BJ (cell line): ENCODE data around the gene KLHL14. TPM values are rescaled to one million over a fixed set of nuclear protein-coding genes. Genes with fewer than 3 reads are reported as not detected.

Source experiments
- CTCF ChIA-PET: fragments of 350-600 bp; formaldehyde crosslinking; extraction: SDS; loops from one replicate; lab custom pipeline; 2021; ENCODE audit warnings: antibody characterized with exemption, inconsistent platforms; lab: Yijun Ruan, JAX
- POLR2A ChIA-PET: fragments of 300-600 bp; sonication (Branson Sonifier 250); formaldehyde crosslinking; extraction: SDS; loops from one replicate; lab custom pipeline; 2021; ENCODE audit warnings: antibody characterized with exemption; lab: Charles Lee
- DNase-seq: peaks from one replicate; pipeline ENCODE4 v3.0.0-alpha.2; 2011; ENCODE audit warnings: low read depth
- H3K27me3 ChIP-seq: 2 replicates; pipeline ENCODE4 v1.6.0; 2011; ENCODE audit warnings: low read length; ENCODE audit not compliant: control insufficient read depth, insufficient read depth
- H3K36me3 ChIP-seq: 2 replicates; pipeline ENCODE4 v1.5.1; 2011; ENCODE audit warnings: low read length; ENCODE audit not compliant: control insufficient read depth, insufficient read depth
- H3K4me3 ChIP-seq: 2 replicates; pipeline ENCODE4 v1.5.1; 2011; ENCODE audit warnings: low read depth, mild to moderate bottlenecking, control low read depth, low read length
- CTCF ChIP-seq: IDR thresholded peaks from 2 replicates; pipeline ENCODE4 v1.5.1; 2011; ENCODE audit warnings: low read depth, mild to moderate bottlenecking, control low read depth, inconsistent platforms, low read length, moderate library complexity; ENCODE audit not compliant: insufficient read depth
- polyA plus RNA-seq: library from polyadenylated mRNA; depleted of rRNA; stranded (reverse); fragments of >200 nt; gene quantifications from 2 replicates; pipeline ENCODE4 v1.2.3, GENCODE V29; 2011

Gene KLHL14
- polyA plus RNA-seq, 1 experiment: not detected

- no peak for DNase-seq
- H3K4me3 ChIP-seq: no peak overlapping the region
- H3K36me3 ChIP-seq: no peaks in the 10 kb centered on the region
- H3K27me3 ChIP-seq: no peaks in the 10 kb centered on the region
- CTCF ChIA-PET: no interaction called here
- POLR2A ChIA-PET: no interaction called here
- no peak for TF ChIP-seq CTCF
These were observed 84.0 kb downstream of the KLHL14 start for GRCh38 chr18:32688821-32689220.

GRCh38 chr18:32684940-32685339 lies 87.9 kb downstream of the KLHL14 start:
- no peak for DNase-seq
- ChIA-PET POLR2A (no interaction called here), CTCF (no interaction called here)
- H3K27me3 ChIP-seq: no peaks in the 10 kb centered on the region
- no peak for TF ChIP-seq CTCF
- H3K36me3 ChIP-seq: no peaks in the 10 kb centered on the region
- H3K4me3 ChIP-seq: no peak overlapping the region

- no peak for TF ChIP-seq CTCF
- CTCF ChIA-PET: no interaction called here
- no peaks in the 10 kb centered on the region for H3K27me3 ChIP-seq
- no peaks in the 10 kb centered on the region for H3K36me3 ChIP-seq
- H3K4me3 ChIP-seq: no peak overlapping the region
- POLR2A ChIA-PET: no interaction called here
- DNase-seq: no peak
These were observed 88.7 kb downstream of the KLHL14 start for GRCh38 chr18:32684096-32684495.

GRCh38 chr18:32683044-32683443 lies 89.8 kb downstream of the KLHL14 start:
- Histone ChIP-seq H3K27me3 (no peaks in the 10 kb centered on the region), H3K36me3 (no peaks in the 10 kb centered on the region), H3K4me3 (no peak overlapping the region)
- no peak for TF ChIP-seq CTCF
- ChIA-PET POLR2A (no interaction called here), CTCF (no interaction called here)
- DNase-seq: no peak

- Histone ChIP-seq H3K27me3 (no peaks in the 10 kb centered on the region), H3K4me3 (no peak overlapping the region), H3K36me3 (no peaks in the 10 kb centered on the region)
- CTCF ChIA-PET: interaction anchor here (1.2 kb wide), 1 partner anchor 30 kb away, joined by 3 read pairs; no protein-coding TSS in a partner anchor
- POLR2A ChIA-PET: no interaction called here
- DNase-seq: no peak
- no peak for TF ChIP-seq CTCF
These were observed 95.2 kb downstream of the KLHL14 start for GRCh38 chr18:32677578-32677977.
